H1 (cell line): ENCODE results near the gene C1orf116. TPM values are rescaled to one million over a fixed set of nuclear protein-coding genes. Genes with fewer than 3 reads are reported as not detected.

Experiments
- SAP30 ChIP-seq: fragments of 300-600 bp; sonication (generic); IDR thresholded peaks from 2 replicates; pipeline ENCODE4 v1.7.1; 2012; ENCODE audit warnings: low read length, moderate library complexity, mild to moderate bottlenecking, inconsistent platforms; ENCODE audit not compliant: insufficient read depth, insufficient replicate concordance
- polyA plus RNA-seq, 7 experiments: library from polyadenylated mRNA; depleted of rRNA in 3 of 7; stranded (reverse) in 5 of 7; unstranded in 2 of 7; fragments of >200 nt in 5 of 7; fragments of 200-250 nt in 2 of 7; gene quantifications; 1 replicate in 5 of 7; 2 replicates in 1 of 7; 4 replicates in 1 of 7; pipeline versions ENCODE4 v1.2.1 to v1.2.3, GENCODE V29; 2011 to 2013; ENCODE audit warnings: missing spikeins in 2 of 7, mixed read lengths in 2 of 7
- total RNA-seq: library from RNA; stranded (reverse); fragmentation: NEBNext Ultra II Directional; extraction: Animal tissue kit (Norgen Biotek cat#: 25700); gene quantifications from 2 replicates; pipeline ENCODE4 v1.2.1, GENCODE V29; 2021

The C1orf116 gene
- total and polyA plus RNA-seq, 2 of the 8 experiments (the other 6 are each of a cell fraction or from before 2014, with no cell fraction given): 2.2 to 3.9 TPM

GRCh38 chr1:207049054-207049453 lies 16.5 kb upstream of the C1orf116 start (continued):
- no peak for TF ChIP-seq SAP30
